Astrocyte (in vitro differentiated cells and primary cell): ENCODE measurements around the gene KIAA0825. TPM values are rescaled to one million over a fixed set of nuclear protein-coding genes. Genes with fewer than 3 reads are reported as not detected.

ENCODE experiments used
- DNase-seq: peaks from one replicate; pipeline ENCODE4 v3.0.0-alpha.2; 2010; ENCODE audit warnings: low read depth
- FAIRE-seq: peaks from 2 replicates; lab custom pipeline; 2011; peaks lifted over from hg19 to GRCh38; lab: Jason Lieb, UNC
- H2AFZ ChIP-seq: 2 replicates; pipeline ENCODE4 v1.6.0; 2012; ENCODE audit warnings: low read depth, low read length, inconsistent platforms
- H3K27ac ChIP-seq: 2 replicates; pipeline ENCODE4 v1.5.1; 2011; ENCODE audit warnings: low read depth, low read length, inconsistent platforms
- H3K27me3 ChIP-seq: 2 replicates; pipeline ENCODE4 v1.6.0; 2011; ENCODE audit warnings: low read length, inconsistent platforms; ENCODE audit not compliant: insufficient read depth
- H3K36me3 ChIP-seq: 2 replicates; pipeline ENCODE4 v1.5.1; 2011; ENCODE audit warnings: low read length, inconsistent platforms; ENCODE audit not compliant: insufficient read depth
- H3K4me1 ChIP-seq: 2 replicates; pipeline ENCODE4 v1.5.1; 2011; ENCODE audit warnings: low read length, inconsistent platforms; ENCODE audit not compliant: insufficient read depth
- H3K4me2 ChIP-seq: 2 replicates; pipeline ENCODE4 v1.6.0; 2012; ENCODE audit warnings: low read length, inconsistent platforms
- H3K4me3 ChIP-seq: 2 replicates; pipeline ENCODE4 v1.5.1; 2011; ENCODE audit warnings: low read depth, mild to moderate bottlenecking, low read length, inconsistent platforms; ENCODE audit not compliant: insufficient read depth
- H3K79me2 ChIP-seq: 2 replicates; pipeline ENCODE4 v1.6.0; 2012; ENCODE audit warnings: mild to moderate bottlenecking, low read length, inconsistent platforms; ENCODE audit not compliant: insufficient read depth
- H3K9ac ChIP-seq: 2 replicates; pipeline ENCODE4 v1.6.0; 2012; ENCODE audit warnings: mild to moderate bottlenecking, low read length, inconsistent platforms
- H3K9me3 ChIP-seq: 2 replicates; pipeline ENCODE4 v1.5.1; 2012; ENCODE audit warnings: low read depth, mild to moderate bottlenecking, low read length, inconsistent platforms; ENCODE audit not compliant: insufficient read depth
- H4K20me1 ChIP-seq: 2 replicates; pipeline ENCODE4 v1.6.0; 2012; ENCODE audit warnings: low read length, inconsistent platforms; ENCODE audit not compliant: insufficient read depth
- H3K27ac Mint-ChIP-seq: one replicate; pipeline ENCODE4 v1.8.0; 2021; ENCODE audit warnings: mild to moderate bottlenecking, mixed read lengths; ENCODE audit not compliant: unreplicated experiment
- H3K27me3 Mint-ChIP-seq: one replicate; pipeline ENCODE4 v1.8.0; 2021; ENCODE audit warnings: low read depth, mixed read lengths; ENCODE audit not compliant: unreplicated experiment
- H3K36me3 Mint-ChIP-seq: one replicate; pipeline ENCODE4 v1.8.0; 2021; ENCODE audit warnings: low read depth, mixed read lengths; ENCODE audit not compliant: unreplicated experiment
- H3K4me1 Mint-ChIP-seq: one replicate; pipeline ENCODE4 v1.8.0; 2021; ENCODE audit warnings: low read depth, mixed read lengths; ENCODE audit not compliant: unreplicated experiment
- H3K4me3 Mint-ChIP-seq: one replicate; pipeline ENCODE4 v1.8.0; 2021; ENCODE audit warnings: mild to moderate bottlenecking, moderate library complexity, mixed read lengths; ENCODE audit not compliant: unreplicated experiment
- H3K9me3 Mint-ChIP-seq: one replicate; pipeline ENCODE4 v1.8.0; 2021; ENCODE audit warnings: mild to moderate bottlenecking, mixed read lengths; ENCODE audit not compliant: unreplicated experiment
- EZH2 ChIP-seq: IDR thresholded peaks from 2 replicates; pipeline ENCODE4 v1.6.1; 2012; ENCODE audit warnings: mild to moderate bottlenecking, low read length, inconsistent platforms; ENCODE audit not compliant: insufficient read depth
- total RNA-seq: library from RNA; stranded (reverse); gene quantifications from 2 replicates; pipeline ENCODE4 v1.2.1, GENCODE V29; 2021
- TF ChIP-seq, protein P1 (sequence below): IDR thresholded peaks from 2 replicates; pipeline ENCODE4 v1.5.1; 2011; ENCODE audit warnings: low read depth, mild to moderate bottlenecking, inconsistent platforms, low read length, moderate library complexity; ENCODE audit not compliant: insufficient read depth

The KIAA0825 gene
- total RNA-seq, 1 donor from 2014 or later: 2.5 TPM

DNA sequence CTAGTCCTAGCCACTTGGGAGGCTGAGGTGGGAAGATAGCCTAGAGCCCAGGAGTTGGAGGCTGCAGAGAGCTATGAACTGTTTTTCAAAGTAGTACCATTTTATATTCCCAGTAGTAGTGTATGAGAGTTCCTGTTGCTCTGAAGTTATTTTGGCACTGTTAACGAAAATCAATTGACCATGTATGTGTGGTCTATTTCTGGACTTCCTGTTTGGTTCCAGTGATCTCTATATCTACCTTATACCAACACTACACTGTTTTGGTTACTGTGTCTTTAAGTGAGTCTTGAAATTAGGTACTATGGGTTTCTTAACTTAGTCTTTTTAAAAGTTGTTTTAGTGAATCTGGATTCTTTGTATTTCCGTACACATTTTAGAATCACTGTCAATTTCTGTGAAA is 13.6 kb upstream of the KIAA0825 start:
- no peaks in the 10 kb centered on the region for H3K4me1 Mint-ChIP-seq
- TF ChIP-seq, protein P1, sequence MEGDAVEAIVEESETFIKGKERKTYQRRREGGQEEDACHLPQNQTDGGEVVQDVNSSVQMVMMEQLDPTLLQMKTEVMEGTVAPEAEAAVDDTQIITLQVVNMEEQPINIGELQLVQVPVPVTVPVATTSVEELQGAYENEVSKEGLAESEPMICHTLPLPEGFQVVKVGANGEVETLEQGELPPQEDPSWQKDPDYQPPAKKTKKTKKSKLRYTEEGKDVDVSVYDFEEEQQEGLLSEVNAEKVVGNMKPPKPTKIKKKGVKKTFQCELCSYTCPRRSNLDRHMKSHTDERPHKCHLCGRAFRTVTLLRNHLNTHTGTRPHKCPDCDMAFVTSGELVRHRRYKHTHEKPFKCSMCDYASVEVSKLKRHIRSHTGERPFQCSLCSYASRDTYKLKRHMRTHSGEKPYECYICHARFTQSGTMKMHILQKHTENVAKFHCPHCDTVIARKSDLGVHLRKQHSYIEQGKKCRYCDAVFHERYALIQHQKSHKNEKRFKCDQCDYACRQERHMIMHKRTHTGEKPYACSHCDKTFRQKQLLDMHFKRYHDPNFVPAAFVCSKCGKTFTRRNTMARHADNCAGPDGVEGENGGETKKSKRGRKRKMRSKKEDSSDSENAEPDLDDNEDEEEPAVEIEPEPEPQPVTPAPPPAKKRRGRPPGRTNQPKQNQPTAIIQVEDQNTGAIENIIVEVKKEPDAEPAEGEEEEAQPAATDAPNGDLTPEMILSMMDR: no peak
- no peak for TF ChIP-seq EZH2
- no peaks in the 10 kb centered on the region for H3K9me3 ChIP-seq
- H3K36me3 Mint-ChIP-seq: no peaks in the 10 kb centered on the region
- H3K27ac ChIP-seq: no peak overlapping the region
- no peaks in the 10 kb centered on the region for H3K27me3 Mint-ChIP-seq
- H3K4me3 ChIP-seq: no peak overlapping the region
- H3K27me3 ChIP-seq: no peaks in the 10 kb centered on the region
- no peak for FAIRE-seq
- peak; percentile 7 for DNase-seq
- no peak overlapping the region for H3K4me3 Mint-ChIP-seq
- peaks cover 1% of the 10 kb centered on the region for H3K9me3 Mint-ChIP-seq
- H2AFZ ChIP-seq: no peak overlapping the region
- no peak overlapping the region for H3K27ac Mint-ChIP-seq
- no peaks in the 10 kb centered on the region for H4K20me1 ChIP-seq
- no peak overlapping the region for H3K4me2 ChIP-seq
- H3K79me2 ChIP-seq: peaks cover 13% of the 10 kb centered on the region
- H3K36me3 ChIP-seq: peaks cover 6% of the 10 kb centered on the region
- no peak overlapping the region for H3K9ac ChIP-seq
- no peaks in the 10 kb centered on the region for H3K4me1 ChIP-seq

DNA sequence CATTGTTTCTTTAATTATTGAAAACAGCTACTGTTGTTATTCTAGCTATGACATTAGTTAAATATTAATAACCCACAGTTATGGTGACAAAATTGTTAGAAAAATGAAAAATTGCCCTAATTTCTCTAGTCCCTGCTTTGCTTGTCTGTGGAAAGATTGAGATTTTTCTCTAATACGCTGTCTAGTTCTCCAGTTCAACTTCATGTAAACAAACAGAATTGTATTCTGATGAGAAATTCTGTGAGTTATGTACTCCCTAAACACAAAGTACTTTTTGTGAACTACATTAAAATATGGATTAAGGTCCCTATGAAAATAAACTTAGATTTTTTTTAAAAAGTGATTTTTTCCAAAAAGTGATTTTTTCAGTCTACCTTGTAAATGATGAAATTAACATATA is 8.8 kb upstream of the KIAA0825 start:
- H3K4me1 ChIP-seq: peaks cover 4% of the 10 kb centered on the region
- peaks cover 3% of the 10 kb centered on the region for H3K36me3 ChIP-seq
- peaks cover 34% of the 10 kb centered on the region for H3K79me2 ChIP-seq
- H3K27ac ChIP-seq: no peak overlapping the region
- TF ChIP-seq EZH2: no peak
- TF ChIP-seq, protein P1: no peak
- Mint-ChIP-seq H3K4me1 (peaks cover 8% of the 10 kb centered on the region), H3K9me3 (no peaks in the 10 kb centered on the region), H3K27ac (no peak overlapping the region), H3K27me3 (no peaks in the 10 kb centered on the region), H3K36me3 (no peaks in the 10 kb centered on the region), H3K4me3 (no peak overlapping the region)
- FAIRE-seq (no peak), DNase-seq (no peak)
- no peak overlapping the region for H3K4me3 ChIP-seq
- no peak overlapping the region for H2AFZ ChIP-seq
- H3K9ac ChIP-seq: no peak overlapping the region
- no peaks in the 10 kb centered on the region for H4K20me1 ChIP-seq
- H3K27me3 ChIP-seq: no peaks in the 10 kb centered on the region
- H3K9me3 ChIP-seq: no peaks in the 10 kb centered on the region
- H3K4me2 ChIP-seq: no peak overlapping the region

GRCh38 chr5:94623877-94624276 is 5.5 kb upstream of the KIAA0825 start:
- Mint-ChIP-seq H3K27me3 (no peaks in the 10 kb centered on the region), H3K4me1 (peaks cover 12% of the 10 kb centered on the region)
- no peak for TF ChIP-seq EZH2
- TF ChIP-seq, protein P1: no peak

More at GRCh38 chr5:94623877-94624276, 5.5 kb upstream of the KIAA0825 start:
- Histone ChIP-seq H3K4me1 (peaks cover 4% of the 10 kb centered on the region), H3K79me2 (peaks cover 62% of the 10 kb centered on the region), H3K4me2 (no peak overlapping the region), H3K4me3 (no peak overlapping the region), H3K9ac (no peak overlapping the region), H3K27ac (no peak overlapping the region), H4K20me1 (no peaks in the 10 kb centered on the region), H2AFZ (no peak overlapping the region), H3K36me3 (no peaks in the 10 kb centered on the region), H3K9me3 (no peaks in the 10 kb centered on the region), H3K27me3 (no peaks in the 10 kb centered on the region)
- DNase-seq (no peak), FAIRE-seq (no peak)
- H3K27ac Mint-ChIP-seq: no peak overlapping the region
- H3K36me3 Mint-ChIP-seq: no peaks in the 10 kb centered on the region
- H3K9me3 Mint-ChIP-seq: no peaks in the 10 kb centered on the region
- no peak overlapping the region for H3K4me3 Mint-ChIP-seq
